Measurements from ENCODE around the gene FAM83E. TPM values are rescaled to one million over a fixed set of nuclear protein-coding genes. Genes with fewer than 3 reads are reported as not detected.

The FAM83E gene
- total RNA-seq, 2 experiments from 2014 or later = 3.0 to 3.7 TPM

- Histone ChIP-seq H3K4me2 (ENCODE audit: low read length) (peak within 1 kb of the TSS; percentile 93), H3K9me3 (ENCODE audit: low read length) (no peaks in the 10 kb centered on the region), H3K4me1 (ENCODE audit: insufficient read depth, low read length, poor library complexity, severe bottlenecking) (peaks cover 60% of the 10 kb centered on the region), H4K20me1 (ENCODE audit: insufficient read depth, low read length) (peaks cover 27% of the 10 kb centered on the region), H3K4me3 (ENCODE audit: low read depth, low read length, poor library complexity, severe bottlenecking) (peak within 1 kb of the TSS; percentile 88), H3K79me2 (ENCODE audit: insufficient read depth, low read depth, low read length) (peaks cover 45% of the 10 kb centered on the region), H3K36me3 (ENCODE audit: insufficient read depth, low read length) (peaks cover 55% of the 10 kb centered on the region), H3K9me2 (ENCODE audit: insufficient read depth, low read length) (no peaks in the 10 kb centered on the region), H3K27ac (ENCODE audit: low read depth, low read length, poor library complexity, severe bottlenecking) (peak within 1 kb of the TSS; percentile 72), H2AFZ (ENCODE audit: low read length) (peak within 1 kb of the TSS; percentile 21; the same call in 1 of the 2 replicates)
- DNase-seq (ENCODE audit: low spot score) = peak; percentile 99
- intact Hi-C loops (cut with micrococcal nuclease; ENCODE audit: unreplicated experiment) = loop anchor here (1.0 kb wide), 2 partner anchors 18 to 95 kb away; partner anchors contain the start of gene DBP
- ChIA-PET CTCF (ENCODE audit: unreplicated experiment) (interaction anchor here (0.6 kb wide), 2 partner anchors 252 to 310 kb away, joined by 3 to 4 read pairs; no protein-coding TSS in a partner anchor), POLR2A (interaction anchor here (0.6 to 1.3 kb wide), 3 partner anchors 14 to 369 kb away, joined by 3 to 6 read pairs (median 4); no protein-coding TSS in a partner anchor)
- BruUV-seq (replicated peaks) = no TSS peak
- TF ChIP-seq CTCF (conservative IDR thresholded peaks at IDR 0.05; ENCODE audit: low read length) = no peak
- no peak for TF ChIP-seq EZH2phosphoT487 (IDR thresholded peaks at IDR 0.05; ENCODE audit: borderline replicate concordance, low read depth, low read length)
Measured at GRCh38 chr19:48618916-48619691, 4.2 kb upstream of the FAM83E start, which contains the start of the genes RPL18 and SPHK2. Gene RPL18, minus strand, starts transcription at chr19:48619178. Its CDS starts 35 bp downstream, at chr19:48619143. Gene SPHK2, plus strand, starts transcription at chr19:48619506. Its CDS starts 1,009 bp downstream, at chr19:48620515.

GRCh38 chr19:48618278-48618915, 3.5 kb upstream of the FAM83E start:
- Histone ChIP-seq H2AFZ (ENCODE audit: low read length) (no peak overlapping the region), H4K20me1 (ENCODE audit: insufficient read depth, low read length) (peaks cover 27% of the 10 kb centered on the region), H3K9me2 (ENCODE audit: insufficient read depth, low read length) (no peaks in the 10 kb centered on the region), H3K4me1 (ENCODE audit: insufficient read depth, low read length, poor library complexity, severe bottlenecking) (peaks cover 55% of the 10 kb centered on the region), H3K9me3 (ENCODE audit: low read length) (no peaks in the 10 kb centered on the region), H3K79me2 (ENCODE audit: insufficient read depth, low read depth, low read length) (peaks cover 41% of the 10 kb centered on the region), H3K4me2 (ENCODE audit: low read length) (peak overlapping the region; percentile 93), H3K36me3 (ENCODE audit: insufficient read depth, low read length) (peaks cover 61% of the 10 kb centered on the region), H3K4me3 (ENCODE audit: low read depth, low read length, poor library complexity, severe bottlenecking) (peak overlapping the region; percentile 88), H3K27ac (ENCODE audit: low read depth, low read length, poor library complexity, severe bottlenecking) (peak overlapping the region; percentile 72)
- DNase-seq (ENCODE audit: low spot score) = no peak
- CTCF ChIA-PET (ENCODE audit: unreplicated experiment) = interaction anchor here (0.6 kb wide), 2 partner anchors 251 to 310 kb away, joined by 3 to 4 read pairs; no protein-coding TSS in a partner anchor
- TF ChIP-seq EZH2phosphoT487 (IDR thresholded peaks at IDR 0.05; ENCODE audit: borderline replicate concordance, low read depth, low read length) (no peak), CTCF (conservative IDR thresholded peaks at IDR 0.05; ENCODE audit: low read length) (no peak)
- POLR2A ChIA-PET = interaction anchor here (0.6 to 1.3 kb wide), 2 partner anchors 15 to 369 kb away, joined by 4 to 6 read pairs; no protein-coding TSS in a partner anchor
- intact Hi-C loops (cut with micrococcal nuclease; ENCODE audit: unreplicated experiment) = no loop called here
- BruUV-seq (replicated peaks) = TSS peak; percentile 92

Measured in OCI-LY7 (cell line).